ENCODE measurements around the gene DHH. TPM values are rescaled to one million over a fixed set of nuclear protein-coding genes. Genes with fewer than 3 reads are reported as not detected.

Gene DHH
- total and polyA plus RNA-seq, 2 donors (not counting 3 experiments of a cell fraction or from before 2014, with no cell fraction given): 2.9 to 3.3 TPM

DNA sequence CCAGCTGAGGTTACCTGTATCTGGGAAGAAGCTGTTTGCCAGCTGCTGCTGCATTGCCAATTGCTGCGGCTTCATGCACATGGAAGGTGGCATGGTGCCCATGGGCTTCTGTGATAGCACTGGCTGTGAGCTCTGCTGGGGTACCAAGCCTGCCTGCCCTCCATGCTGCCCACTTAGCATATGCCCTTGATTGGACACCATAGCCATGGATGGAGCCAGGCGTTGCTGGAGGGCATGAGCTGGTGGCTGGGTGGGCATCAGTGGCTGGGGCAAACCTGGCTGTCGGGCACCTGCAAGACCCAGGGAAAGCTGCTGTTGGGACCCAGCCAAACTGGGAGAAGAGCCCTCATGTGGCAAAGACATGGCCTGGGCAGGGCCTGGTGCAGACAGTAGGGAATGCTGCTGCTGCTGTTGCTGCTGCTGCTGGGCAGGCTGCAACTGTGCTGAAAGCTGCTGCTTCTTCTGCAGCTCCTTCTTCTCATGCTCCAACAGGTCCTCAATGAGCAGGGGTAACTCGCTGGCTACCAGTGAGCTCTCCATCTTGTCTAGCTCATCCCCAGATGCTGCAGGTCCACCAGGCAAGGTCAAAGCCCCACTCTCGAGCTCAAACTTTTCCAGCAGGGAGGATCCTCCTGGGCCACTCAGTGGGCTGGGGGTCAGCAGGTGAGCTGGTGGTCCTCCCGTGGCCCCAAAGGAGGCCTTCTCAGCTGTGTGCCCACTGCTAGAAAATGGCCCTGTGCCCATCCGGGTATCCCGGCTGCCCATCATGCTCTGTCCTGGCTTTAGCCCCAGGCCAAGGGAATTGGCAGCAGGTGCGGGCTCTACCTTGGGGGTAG is 57.3 kb downstream of the DHH start:
- no peak overlapping the region for H3K27ac ChIP-seq (ENCODE audit: insufficient read depth, low read depth, low read length)
- intact Hi-C loops (cut with micrococcal nuclease) (no loop called here), dilution Hi-C loops (cut with MboI; ENCODE audit: extremely low pct_ligation_motif_present, low sequenced_read_pairs) (no loop called here)
- no peaks in the 10 kb centered on the region for H3K9me1 ChIP-seq (replicated peaks; ENCODE audit: control insufficient read depth, extremely low read depth, insufficient read depth, low read length)
- DNase-seq (ENCODE audit: low read depth, low spot score) (no peak), FAIRE-seq (no peak)
- TF ChIP-seq POLR2AphosphoS5 (IDR thresholded peaks at IDR 0.05; ENCODE audit: insufficient read depth, low read depth, low read length): no peak
- no peak for TF ChIP-seq GATA2 (IDR thresholded peaks at IDR 0.05; ENCODE audit: insufficient read depth, insufficient read length, low read depth, low read length)
- no peak for TF ChIP-seq MYC (IDR thresholded peaks at IDR 0.05; ENCODE audit: low read depth, low read length)
- TF ChIP-seq, protein P1, sequence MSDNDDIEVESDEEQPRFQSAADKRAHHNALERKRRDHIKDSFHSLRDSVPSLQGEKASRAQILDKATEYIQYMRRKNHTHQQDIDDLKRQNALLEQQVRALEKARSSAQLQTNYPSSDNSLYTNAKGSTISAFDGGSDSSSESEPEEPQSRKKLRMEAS (IDR thresholded peaks at IDR 0.05; ENCODE audit: insufficient read depth, insufficient read length): no peak
- TF ChIP-seq, protein P2, sequence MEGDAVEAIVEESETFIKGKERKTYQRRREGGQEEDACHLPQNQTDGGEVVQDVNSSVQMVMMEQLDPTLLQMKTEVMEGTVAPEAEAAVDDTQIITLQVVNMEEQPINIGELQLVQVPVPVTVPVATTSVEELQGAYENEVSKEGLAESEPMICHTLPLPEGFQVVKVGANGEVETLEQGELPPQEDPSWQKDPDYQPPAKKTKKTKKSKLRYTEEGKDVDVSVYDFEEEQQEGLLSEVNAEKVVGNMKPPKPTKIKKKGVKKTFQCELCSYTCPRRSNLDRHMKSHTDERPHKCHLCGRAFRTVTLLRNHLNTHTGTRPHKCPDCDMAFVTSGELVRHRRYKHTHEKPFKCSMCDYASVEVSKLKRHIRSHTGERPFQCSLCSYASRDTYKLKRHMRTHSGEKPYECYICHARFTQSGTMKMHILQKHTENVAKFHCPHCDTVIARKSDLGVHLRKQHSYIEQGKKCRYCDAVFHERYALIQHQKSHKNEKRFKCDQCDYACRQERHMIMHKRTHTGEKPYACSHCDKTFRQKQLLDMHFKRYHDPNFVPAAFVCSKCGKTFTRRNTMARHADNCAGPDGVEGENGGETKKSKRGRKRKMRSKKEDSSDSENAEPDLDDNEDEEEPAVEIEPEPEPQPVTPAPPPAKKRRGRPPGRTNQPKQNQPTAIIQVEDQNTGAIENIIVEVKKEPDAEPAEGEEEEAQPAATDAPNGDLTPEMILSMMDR (IDR thresholded peaks at IDR 0.05; ENCODE audit: extremely low read depth in 1 of 2, insufficient read depth in 1 of 2, low read depth in 1 of 2, low read length in 2 of 2): no peak
- no peak for TF ChIP-seq FOS (IDR thresholded peaks at IDR 0.05; ENCODE audit: borderline replicate concordance, insufficient read depth, low read length)
- no TSS peak for BruUV-seq (replicated peaks)
- H3K36me3 ChIP-seq (ENCODE audit: control insufficient read depth in 2 of 2, extremely low read depth in 1 of 2, insufficient read depth in 2 of 2, low read length in 2 of 2): peaks cover 42 to 77% of the 10 kb centered on the region in 2 experiments
- H2AFZ ChIP-seq (ENCODE audit: low read depth, low read length): no peak overlapping the region
- no peak overlapping the region for H3K4me3 ChIP-seq (replicated peaks in 1 of 3; ENCODE audit: insufficient read depth in 1 of 3, low read depth in 1 of 3, low read length in 3 of 3)
- no peak overlapping the region for H3K4me2 ChIP-seq (ENCODE audit: insufficient read depth, low read length)
- POLR2A ChIA-PET: interaction anchor here (0.6 to 1.4 kb wide), 2 partner anchors 17 to 94 kb away, joined by 3 to 4 read pairs; partner anchors contain the start of gene TUBA1B
- H4K20me1 ChIP-seq (replicated peaks; ENCODE audit: control insufficient read depth, extremely low read depth, insufficient read depth, low read length): no peaks in the 10 kb centered on the region
- no peaks in the 10 kb centered on the region for H3K79me2 ChIP-seq (ENCODE audit: control insufficient read depth, insufficient read depth, low read length)
- H3K9ac ChIP-seq (replicated peaks; ENCODE audit: extremely low read depth, insufficient read depth, low read length): no peak overlapping the region
- no peaks in the 10 kb centered on the region for H3K27me3 ChIP-seq (ENCODE audit: control insufficient read depth in 2 of 2, insufficient read depth in 2 of 2, low read length in 2 of 2)
- H3K4me1 ChIP-seq (ENCODE audit: control insufficient read depth, extremely low read depth, insufficient read depth, low read length): no peaks in the 10 kb centered on the region
- no peaks in the 10 kb centered on the region for H3K9me3 ChIP-seq (replicated peaks; ENCODE audit: control insufficient read depth, insufficient read depth, low read length)
- CTCF ChIA-PET: interaction anchor here (0.7 to 1.4 kb wide), 4 partner anchors 11 to 84 kb away, joined by 3 to 4 read pairs (median 3); no protein-coding TSS in a partner anchor

Small RNA genes within 50 kb of the gene (small RNA-seq; reads per million reads assigned to genes)
- gene RF00019 (ENCODE audit: insufficient read depth, insufficient read length, low read depth, low replicate concordance): not detected

Other genes starting within 250 kb of the DHH start
- gene DDX23, start 242.6 kb downstream of the DHH start, total RNA-seq: 101 and 107 TPM in 2 replicates
- gene DDX23, start 242.6 kb downstream of the DHH start, polyA plus RNA-seq: 47.4 and 56.0 TPM in 2 replicates
- gene RND1, start 228.9 kb downstream of the DHH start, total RNA-seq: 4.0 and 4.4 TPM in 2 replicates
- 5.2 and 9.9 TPM in 2 replicates for gene RND1, start 228.9 kb downstream of the DHH start, polyA plus RNA-seq
- 78.9 and 81.2 TPM in 2 replicates for gene FKBP11, start 169.3 kb downstream of the DHH start, total RNA-seq
- gene FKBP11, start 169.3 kb downstream of the DHH start, polyA plus RNA-seq: 74.2 and 81.7 TPM in 2 replicates
- gene ARF3, start 137.3 kb downstream of the DHH start, total RNA-seq: 172 and 187 TPM in 2 replicates
- gene ARF3, start 137.3 kb downstream of the DHH start, polyA plus RNA-seq: 138 and 149 TPM in 2 replicates
- not detected in 2 replicates for gene WNT10B, start 123.1 kb downstream of the DHH start, total RNA-seq
- gene WNT10B, start 123.1 kb downstream of the DHH start, polyA plus RNA-seq: 0.04 and 0.14 TPM in 2 replicates
- not detected in 2 replicates for gene WNT1, start 116.5 kb downstream of the DHH start, total RNA-seq
- gene WNT1, start 116.5 kb downstream of the DHH start, polyA plus RNA-seq: not detected in 2 replicates
- gene DDN, start 95.4 kb downstream of the DHH start, total RNA-seq: 0.22 and 0.42 TPM in 2 replicates
- gene DDN, start 95.4 kb downstream of the DHH start, polyA plus RNA-seq: 0.06 and 0.07 TPM in 2 replicates
- gene PRKAG1, start 76.0 kb downstream of the DHH start, total RNA-seq: 50.0 and 54.9 TPM in 2 replicates
- gene PRKAG1, start 76.0 kb downstream of the DHH start, polyA plus RNA-seq: 52.1 and 59.5 TPM in 2 replicates
- 106 and 120 TPM in 2 replicates for gene KMT2D, start 34.0 kb downstream of the DHH start, total RNA-seq
- 11.5 and 15.1 TPM in 2 replicates for gene KMT2D, start 34.0 kb downstream of the DHH start, polyA plus RNA-seq
- 2.3 and 2.6 TPM in 2 replicates for gene RHEBL1, start 24.8 kb downstream of the DHH start, total RNA-seq
- 2.2 and 2.7 TPM in 2 replicates for gene RHEBL1, start 24.8 kb downstream of the DHH start, polyA plus RNA-seq
- 92.8 and 106 TPM in 2 replicates for gene LMBR1L, start 16.0 kb upstream of the DHH start, total RNA-seq
- gene LMBR1L, start 16.0 kb upstream of the DHH start, polyA plus RNA-seq: 78.3 and 99.1 TPM in 2 replicates
- 2,228 and 2,245 TPM in 2 replicates for gene TUBA1B, start 36.6 kb upstream of the DHH start, total RNA-seq
- 5,362 and 5,535 TPM in 2 replicates for gene TUBA1B, start 36.6 kb upstream of the DHH start, polyA plus RNA-seq
- gene TUBA1A, start 94.3 kb upstream of the DHH start, total RNA-seq: 701 and 740 TPM in 2 replicates
- 2,429 and 3,046 TPM in 2 replicates for gene TUBA1A, start 94.3 kb upstream of the DHH start, polyA plus RNA-seq
- gene TUBA1C, start 170.3 kb upstream of the DHH start, total RNA-seq: 515 and 523 TPM in 2 replicates
- gene TUBA1C, start 170.3 kb upstream of the DHH start, polyA plus RNA-seq: 2,063 and 2,352 TPM in 2 replicates
- gene PRPH, start 200.3 kb upstream of the DHH start, total RNA-seq: not detected in 2 replicates
- not detected in 2 replicates for gene PRPH, start 200.3 kb upstream of the DHH start, polyA plus RNA-seq
- 62.4 and 68.6 TPM in 2 replicates for gene TROAP, start 228.5 kb upstream of the DHH start, total RNA-seq
- gene TROAP, start 228.5 kb upstream of the DHH start, polyA plus RNA-seq: 27.3 and 31.7 TPM in 2 replicates
- gene C1QL4, start 242.4 kb upstream of the DHH start, total RNA-seq: not detected in 2 replicates
- not detected in 2 replicates for gene C1QL4, start 242.4 kb upstream of the DHH start, polyA plus RNA-seq

Data from endothelial cell of umbilical vein (primary cell).